Measurements from ENCODE around the gene JPT2. TPM values are rescaled to one million over a fixed set of nuclear protein-coding genes. Genes with fewer than 3 reads are reported as not detected.
A peak's percentile ranks its signal among the peaks of the same experiment; 100 is the strongest.

JPT2 gene
- total RNA-seq, 2 donors from 2014 or later, result 56.6 to 75.3 TPM

GRCh38 chr16:1691276-1691675, 13.2 kb downstream of the JPT2 start:
- Histone ChIP-seq H3K4me1 (replicated peaks) (peaks cover 19% of the 10 kb centered on the region), H3K27me3 (replicated peaks; ENCODE audit: insufficient read depth) (no peaks in the 10 kb centered on the region), H3K36me3 (peaks cover 0 to 17% of the 10 kb centered on the region in 2 donors), H3K4me3 (no peak overlapping the region), H3K27ac (peak overlapping the region in 1 of 2 donors; percentile 30), H3K9me3 (no peaks in the 10 kb centered on the region)
- DNase-seq (ENCODE audit: low spot score), result no peak
- TF ChIP-seq POLR2A (IDR thresholded peaks at IDR 0.05) (no peak), CTCF (IDR thresholded peaks at IDR 0.05) (peak in 1 of 4 experiments; percentile 17), POLR2AphosphoS5 (IDR thresholded peaks at IDR 0.05) (peak; percentile 41)
- intact Hi-C loops (cut with DNase I), result no loop called here

- intact Hi-C loops (cut with DNase I), result no loop called here
These were observed 13.9 kb downstream of the JPT2 start for GRCh38 chr16:1691956-1692355.

GRCh38 chr16:1696863-1697262, 18.8 kb downstream of the JPT2 start:
- TF ChIP-seq POLR2A (IDR thresholded peaks at IDR 0.05) (no peak), POLR2AphosphoS5 (IDR thresholded peaks at IDR 0.05) (no peak), CTCF (IDR thresholded peaks at IDR 0.05) (no peak)

More at GRCh38 chr16:1691956-1692355, 13.9 kb downstream of the JPT2 start:
- DNase-seq (ENCODE audit: low spot score), result no peak
- H3K9me3 ChIP-seq, result no peaks in the 10 kb centered on the region
- H3K27me3 ChIP-seq (replicated peaks; ENCODE audit: insufficient read depth), result no peaks in the 10 kb centered on the region
- no peak for TF ChIP-seq CTCF (IDR thresholded peaks at IDR 0.05)
- TF ChIP-seq POLR2AphosphoS5 (IDR thresholded peaks at IDR 0.05), result no peak
- TF ChIP-seq POLR2A (IDR thresholded peaks at IDR 0.05), result no peak
- H3K4me1 ChIP-seq (replicated peaks), result peaks cover 18% of the 10 kb centered on the region
- WGBS, result 91% methylated on average over 21 of the region's 21 CpGs
- peak overlapping the region in 1 of 2 donors; percentile 30 for H3K27ac ChIP-seq
- no peak overlapping the region for H3K4me3 ChIP-seq
- peaks cover 0 to 17% of the 10 kb centered on the region in 2 donors for H3K36me3 ChIP-seq

GRCh38 chr16:1698680-1699079, 20.6 kb downstream of the JPT2 start:
- TF ChIP-seq CTCF (IDR thresholded peaks at IDR 0.05) (no peak), POLR2AphosphoS5 (IDR thresholded peaks at IDR 0.05) (no peak), POLR2A (IDR thresholded peaks at IDR 0.05) (no peak)
- Histone ChIP-seq H3K36me3 (peaks cover 0 to 4% of the 10 kb centered on the region in 2 donors), H3K27ac (no peak overlapping the region), H3K27me3 (replicated peaks; ENCODE audit: insufficient read depth) (no peaks in the 10 kb centered on the region), H3K9me3 (no peaks in the 10 kb centered on the region), H3K4me1 (replicated peaks) (peaks cover 8% of the 10 kb centered on the region), H3K4me3 (no peak overlapping the region)
- DNase-seq (ENCODE audit: low spot score), result no peak
- intact Hi-C loops (cut with DNase I), result no loop called here
- 90% methylated on average over 10 of the region's 10 CpGs for WGBS

More at GRCh38 chr16:1696863-1697262, 18.8 kb downstream of the JPT2 start:
- no peak for DNase-seq (ENCODE audit: low spot score)
- no peaks in the 10 kb centered on the region for H3K9me3 ChIP-seq
- H3K4me1 ChIP-seq (replicated peaks), result peaks cover 8% of the 10 kb centered on the region
- 95% methylated on average over 5 of the region's 5 CpGs for WGBS
- H3K4me3 ChIP-seq, result no peak overlapping the region
- intact Hi-C loops (cut with DNase I), result no loop called here
- no peaks in the 10 kb centered on the region for H3K27me3 ChIP-seq (replicated peaks; ENCODE audit: insufficient read depth)
- H3K27ac ChIP-seq, result no peak overlapping the region
- H3K36me3 ChIP-seq, result peaks cover 0 to 10% of the 10 kb centered on the region in 2 donors

GRCh38 chr16:1700246-1700645, 22.2 kb downstream of the JPT2 start:
- Histone ChIP-seq H3K4me1 (replicated peaks) (peaks cover 14% of the 10 kb centered on the region), H3K9me3 (no peaks in the 10 kb centered on the region), H3K4me3 (no peak overlapping the region), H3K27me3 (replicated peaks; ENCODE audit: insufficient read depth) (no peaks in the 10 kb centered on the region), H3K36me3 (no peaks in the 10 kb centered on the region), H3K27ac (peak overlapping the region; percentile 32 to 88)
- TF ChIP-seq CTCF (IDR thresholded peaks at IDR 0.05), result no peak
- TF ChIP-seq POLR2A (IDR thresholded peaks at IDR 0.05), result no peak
- TF ChIP-seq POLR2AphosphoS5 (IDR thresholded peaks at IDR 0.05), result no peak
- no peak for DNase-seq (ENCODE audit: low spot score)
- intact Hi-C loops (cut with DNase I), result loop anchor here (10.0 kb wide), 1 partner anchor 85 kb away; the partner anchor contains the start of genes CRAMP1 and IFT140
- WGBS, result 68% methylated on average over 3 of the region's 3 CpGs

Data from prostate gland (tissue), 2 donors.